GM19452 (cell line): ENCODE data around the gene ATP6V1F.

Experiments
- ATAC-seq: cut with Tn5 transposase; IDR thresholded peaks from one replicate; pipeline ENCODE4 v1.9.1; 2021; ENCODE audit not compliant: unreplicated experiment

Gene ATP6V1F

DNA sequence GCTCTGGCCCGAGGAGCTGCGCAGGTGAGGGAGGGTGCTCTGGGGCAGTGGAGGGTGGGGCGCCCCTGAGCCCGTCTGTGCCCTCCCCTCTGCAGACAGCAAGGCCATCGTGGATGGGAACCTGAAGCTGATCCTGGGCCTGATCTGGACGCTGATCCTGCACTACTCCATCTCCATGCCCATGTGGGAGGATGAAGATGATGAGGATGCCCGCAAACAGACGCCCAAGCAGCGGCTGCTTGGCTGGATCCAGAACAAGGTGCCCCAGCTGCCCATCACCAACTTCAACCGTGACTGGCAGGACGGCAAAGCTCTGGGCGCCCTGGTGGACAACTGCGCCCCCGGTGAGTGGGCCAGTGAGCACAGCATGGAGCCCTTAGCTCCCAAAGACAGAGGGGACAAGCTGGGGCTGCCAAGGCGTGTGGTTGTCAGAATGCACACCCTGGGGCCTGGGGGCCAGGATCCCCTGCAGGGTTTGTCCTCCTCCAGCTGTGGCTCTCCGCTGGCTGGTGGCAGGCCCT, 27.4 kb upstream of the ATP6V1F start:
- no peak for ATAC-seq

GRCh38 chr7:128835790-128836641, 26.6 kb upstream of the ATP6V1F start:
- ATAC-seq = no peak

GRCh38 chr7:128836729-128837348, 25.8 kb upstream of the ATP6V1F start:
- no peak for ATAC-seq

DNA sequence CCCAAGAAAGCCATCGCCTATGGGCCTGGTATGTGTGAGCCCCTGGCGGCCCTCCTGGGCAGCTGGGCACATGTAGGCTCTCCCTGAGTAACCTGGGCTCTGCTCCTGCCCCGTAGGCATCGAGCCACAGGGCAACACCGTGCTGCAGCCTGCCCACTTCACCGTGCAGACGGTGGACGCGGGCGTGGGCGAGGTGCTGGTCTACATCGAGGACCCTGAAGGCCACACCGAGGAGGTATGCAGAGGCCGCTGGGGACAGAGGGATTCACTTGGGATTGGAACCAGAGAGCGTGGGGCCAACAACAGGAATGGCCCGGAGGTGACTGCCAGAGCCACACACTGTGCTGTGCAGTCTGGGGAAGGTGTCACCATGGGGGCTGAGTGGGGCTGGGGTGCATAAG, 25.1 kb upstream of the ATP6V1F start:
- ATAC-seq = no peak

DNA sequence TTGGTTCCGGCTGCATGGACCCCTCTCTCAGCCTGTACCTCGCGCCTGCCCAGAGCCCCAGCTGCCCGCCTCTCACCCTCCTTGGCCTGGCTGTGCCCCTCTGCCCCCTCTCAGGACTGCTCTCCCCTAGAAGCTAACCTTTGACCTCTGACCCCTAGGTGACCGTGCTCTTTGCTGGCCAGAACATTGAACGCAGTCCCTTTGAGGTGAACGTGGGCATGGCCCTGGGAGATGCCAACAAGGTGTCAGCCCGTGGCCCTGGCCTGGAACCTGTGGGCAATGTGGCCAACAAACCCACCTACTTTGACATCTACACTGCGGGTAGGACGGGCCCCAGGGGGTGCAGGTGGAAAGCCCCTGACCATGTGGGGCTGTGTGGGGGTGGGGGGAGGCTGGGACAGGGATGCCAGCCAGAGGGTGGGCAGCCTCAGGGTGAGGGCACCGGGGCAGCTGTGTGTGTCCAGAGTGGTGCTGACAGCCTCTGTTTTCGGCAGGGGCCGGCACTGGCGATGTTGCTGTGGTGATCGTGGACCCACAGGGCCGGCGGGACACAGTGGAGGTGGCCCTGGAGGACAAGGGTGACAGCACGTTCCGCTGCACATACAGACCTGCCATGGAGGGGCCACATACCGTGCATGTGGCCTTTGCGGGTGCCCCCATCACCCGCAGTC, 24.4 kb upstream of the ATP6V1F start:
- no peak for ATAC-seq

DNA sequence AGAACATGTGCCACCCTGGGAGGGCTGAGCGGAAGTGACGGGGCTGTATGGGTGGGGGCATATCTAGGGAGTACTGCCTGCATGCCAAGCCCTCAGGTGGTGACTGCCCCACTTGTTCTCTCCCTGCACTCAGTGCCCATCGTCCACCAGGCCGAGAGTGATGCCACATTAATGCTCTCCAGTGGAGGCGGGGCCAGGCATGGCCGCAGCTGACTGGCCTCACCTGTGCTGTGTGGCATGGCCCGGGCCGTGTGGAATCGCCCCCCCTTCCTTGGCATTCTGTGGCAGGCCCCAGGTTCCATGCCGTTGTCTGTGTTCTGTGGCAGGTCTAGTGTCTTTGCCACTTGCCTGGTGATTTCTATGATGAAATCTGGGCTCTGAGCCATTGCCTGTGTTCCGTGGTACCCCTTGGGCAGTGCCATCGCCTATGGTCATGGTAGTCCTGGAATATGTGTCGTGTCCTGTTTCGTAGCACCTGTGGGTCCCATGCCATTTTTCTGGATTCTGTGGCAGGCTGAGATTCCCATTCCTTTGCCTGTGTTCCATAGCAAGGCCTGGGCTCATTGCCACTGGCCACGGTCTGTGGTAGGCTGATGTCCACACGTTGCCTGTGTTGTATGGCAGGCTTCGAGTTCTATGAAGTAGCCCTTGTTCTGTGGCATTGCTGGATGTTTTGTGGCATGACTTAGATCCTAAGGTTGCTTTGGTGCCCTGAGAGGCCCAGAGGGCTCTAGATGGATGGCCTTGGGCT, 23.5 kb upstream of the ATP6V1F start:
- ATAC-seq = no peak

DNA sequence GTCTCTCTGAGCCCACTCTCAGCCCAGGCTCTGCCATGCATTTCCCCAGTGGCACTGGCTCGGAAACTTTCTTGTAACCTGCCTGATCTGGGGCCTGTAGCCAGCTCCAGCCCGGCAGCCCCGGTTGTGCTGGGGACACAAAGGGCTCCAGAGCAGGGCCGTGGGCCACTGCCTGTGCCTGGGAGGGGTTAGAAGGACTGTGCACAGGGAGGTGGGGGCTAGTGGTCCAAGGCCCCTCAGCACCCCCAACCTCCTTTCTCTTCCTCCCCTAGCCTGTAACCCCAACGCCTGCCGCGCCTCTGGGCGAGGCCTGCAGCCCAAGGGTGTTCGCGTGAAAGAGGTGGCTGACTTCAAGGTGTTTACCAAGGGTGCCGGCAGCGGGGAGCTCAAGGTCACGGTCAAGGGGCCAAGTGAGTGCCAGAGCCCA, 22.9 kb upstream of the ATP6V1F start:
- no peak for ATAC-seq

- no peak for ATAC-seq
Observed at GRCh38 chr7:128840326-128841170, 22.1 kb upstream of the ATP6V1F start.

DNA sequence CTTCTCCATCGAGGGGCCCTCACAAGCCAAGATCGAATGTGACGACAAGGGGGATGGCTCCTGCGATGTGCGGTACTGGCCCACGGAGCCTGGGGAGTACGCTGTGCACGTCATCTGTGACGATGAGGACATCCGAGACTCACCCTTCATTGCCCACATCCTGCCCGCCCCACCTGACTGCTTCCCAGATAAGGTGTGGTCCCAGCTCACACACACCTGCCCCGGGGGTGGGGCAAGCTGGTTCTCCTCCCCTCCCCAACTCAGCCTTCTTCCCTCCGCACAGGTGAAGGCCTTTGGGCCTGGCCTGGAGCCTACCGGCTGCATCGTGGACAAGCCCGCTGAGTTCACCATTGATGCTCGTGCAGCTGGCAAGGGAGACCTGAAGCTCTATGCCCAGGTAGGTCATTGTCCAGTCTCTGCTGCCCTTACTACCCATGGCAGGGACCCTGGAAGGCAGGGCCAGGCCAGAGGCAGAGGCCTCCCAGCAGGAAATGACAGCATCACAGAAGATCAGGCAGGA, 21.4 kb upstream of the ATP6V1F start:
- ATAC-seq = no peak

GRCh38 chr7:128841921-128842673, 20.6 kb upstream of the ATP6V1F start:
- ATAC-seq = no peak

DNA sequence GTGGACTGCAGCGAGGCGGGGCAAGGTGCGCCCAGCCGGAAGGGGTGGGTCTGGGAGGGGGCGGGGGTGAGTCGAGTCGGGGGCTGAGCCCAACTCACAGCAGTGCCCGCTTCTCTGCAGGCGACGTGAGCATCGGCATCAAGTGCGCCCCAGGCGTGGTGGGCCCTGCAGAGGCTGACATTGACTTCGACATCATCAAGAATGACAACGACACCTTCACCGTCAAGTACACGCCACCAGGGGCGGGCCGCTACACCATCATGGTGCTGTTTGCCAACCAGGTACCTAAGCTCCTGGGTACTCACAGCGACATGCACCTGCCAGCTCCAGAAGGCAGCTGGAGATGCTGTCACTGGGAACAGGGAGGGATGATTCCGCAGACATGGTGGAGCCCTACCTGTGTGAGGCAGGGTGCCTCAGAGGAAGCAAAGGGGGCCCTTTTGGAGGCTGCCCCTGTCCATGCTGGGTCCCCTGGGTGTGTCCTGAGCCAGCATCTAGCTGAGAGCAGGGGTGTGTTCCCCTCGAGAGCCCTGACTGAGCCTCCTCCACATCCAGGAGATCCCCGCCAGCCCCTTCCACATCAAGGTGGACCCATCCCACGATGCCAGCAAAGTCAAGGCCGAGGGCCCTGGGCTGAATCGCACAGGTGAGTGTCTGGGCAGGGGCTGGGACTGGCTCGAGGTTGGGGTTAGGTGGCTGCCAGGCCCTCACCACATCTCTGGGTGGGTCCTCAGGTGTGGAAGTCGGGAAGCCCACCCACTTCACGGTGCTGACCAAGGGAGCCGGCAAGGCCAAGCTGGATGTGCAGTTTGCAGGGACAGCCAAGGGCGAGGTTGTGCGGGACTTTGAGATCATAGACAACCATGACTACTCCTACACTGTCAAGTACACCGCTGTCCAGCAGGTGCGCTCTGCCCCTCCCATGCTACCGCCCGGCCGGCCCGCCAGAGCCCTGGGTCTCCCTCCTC, 19.7 kb upstream of the ATP6V1F start:
- ATAC-seq = no peak

DNA sequence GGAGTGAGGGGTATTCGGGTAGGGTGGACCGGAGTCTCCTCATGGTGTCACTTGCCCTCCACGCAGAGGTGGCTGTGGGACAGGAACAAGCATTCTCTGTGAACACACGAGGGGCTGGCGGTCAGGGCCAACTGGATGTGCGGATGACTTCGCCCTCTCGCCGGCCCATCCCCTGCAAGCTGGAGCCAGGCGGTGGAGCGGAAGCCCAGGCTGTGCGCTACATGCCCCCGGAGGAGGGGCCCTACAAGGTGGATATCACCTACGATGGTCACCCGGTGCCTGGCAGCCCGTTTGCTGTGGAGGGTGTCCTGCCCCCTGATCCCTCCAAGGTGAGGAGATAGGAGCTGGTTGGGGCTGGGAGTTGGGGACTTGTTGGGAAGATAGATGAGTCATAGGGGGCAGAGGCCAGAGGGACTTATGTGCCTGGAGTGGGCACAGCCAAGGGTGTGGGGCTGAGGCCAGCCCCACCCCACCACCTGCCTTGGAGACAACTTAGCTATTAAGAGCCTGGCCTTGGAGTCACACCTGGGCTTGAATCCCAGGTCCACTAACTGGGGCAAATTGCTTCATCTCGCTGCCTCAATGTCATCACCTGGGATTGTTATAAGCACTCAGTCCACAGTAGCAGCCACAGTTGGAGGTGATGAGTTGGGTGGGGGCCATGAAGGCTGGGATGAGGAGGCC, 18.6 kb upstream of the ATP6V1F start:
- no peak for ATAC-seq

- no peak for ATAC-seq
Observed at GRCh38 chr7:128844777-128845311, 17.8 kb upstream of the ATP6V1F start.

- no peak for ATAC-seq
Observed at GRCh38 chr7:128845475-128845874, 17.2 kb upstream of the ATP6V1F start.

- no peak for ATAC-seq
Observed at GRCh38 chr7:128845987-128846386, 16.7 kb upstream of the ATP6V1F start.

GRCh38 chr7:128846781-128847444, 15.7 kb upstream of the ATP6V1F start:
- no peak for ATAC-seq
